ENCODE data around the gene NUBPL.
A peak's percentile ranks its signal among the peaks of the same experiment; 100 is the strongest.

NUBPL gene, protein sequence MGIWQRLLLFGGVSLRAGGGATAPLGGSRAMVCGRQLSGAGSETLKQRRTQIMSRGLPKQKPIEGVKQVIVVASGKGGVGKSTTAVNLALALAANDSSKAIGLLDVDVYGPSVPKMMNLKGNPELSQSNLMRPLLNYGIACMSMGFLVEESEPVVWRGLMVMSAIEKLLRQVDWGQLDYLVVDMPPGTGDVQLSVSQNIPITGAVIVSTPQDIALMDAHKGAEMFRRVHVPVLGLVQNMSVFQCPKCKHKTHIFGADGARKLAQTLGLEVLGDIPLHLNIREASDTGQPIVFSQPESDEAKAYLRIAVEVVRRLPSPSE

DNA sequence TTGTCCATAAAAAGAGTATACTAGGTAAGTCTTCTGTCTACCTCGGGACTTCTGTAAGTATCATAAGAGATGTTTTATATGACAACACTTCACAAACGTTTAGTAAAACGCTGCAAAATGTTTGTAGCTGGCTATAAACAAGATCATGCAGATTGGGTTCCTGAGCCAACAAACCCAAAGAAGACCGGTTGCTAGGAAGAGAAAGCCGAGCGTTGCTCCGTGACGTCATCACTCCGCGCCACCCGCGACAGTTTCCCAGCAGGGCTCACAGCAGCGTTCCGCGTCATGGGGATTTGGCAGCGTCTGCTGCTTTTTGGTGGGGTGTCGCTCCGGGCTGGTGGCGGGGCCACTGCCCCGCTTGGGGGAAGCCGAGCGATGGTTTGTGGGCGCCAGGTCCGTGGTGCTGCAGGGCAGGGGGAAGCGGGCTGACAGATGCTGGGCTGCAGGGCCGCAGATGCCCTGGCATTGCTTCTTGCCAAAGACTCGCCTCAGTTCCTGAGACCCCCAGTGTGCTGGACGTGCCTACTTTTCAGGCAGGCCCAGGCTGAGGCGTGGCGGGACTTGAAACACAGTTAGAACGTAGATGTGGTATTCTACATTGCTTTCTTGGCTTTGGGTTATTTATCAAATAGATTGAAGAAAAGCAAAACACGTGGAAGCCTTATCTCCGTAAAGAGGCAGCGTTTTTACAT, at the start of gene NUBPL:
NUBPL (plus strand) TSS at position 250 of the 692 bp plus-strand sequence; CDS start at position 286, 36 bp downstream.
- TF ChIP-seq, protein P1, sequence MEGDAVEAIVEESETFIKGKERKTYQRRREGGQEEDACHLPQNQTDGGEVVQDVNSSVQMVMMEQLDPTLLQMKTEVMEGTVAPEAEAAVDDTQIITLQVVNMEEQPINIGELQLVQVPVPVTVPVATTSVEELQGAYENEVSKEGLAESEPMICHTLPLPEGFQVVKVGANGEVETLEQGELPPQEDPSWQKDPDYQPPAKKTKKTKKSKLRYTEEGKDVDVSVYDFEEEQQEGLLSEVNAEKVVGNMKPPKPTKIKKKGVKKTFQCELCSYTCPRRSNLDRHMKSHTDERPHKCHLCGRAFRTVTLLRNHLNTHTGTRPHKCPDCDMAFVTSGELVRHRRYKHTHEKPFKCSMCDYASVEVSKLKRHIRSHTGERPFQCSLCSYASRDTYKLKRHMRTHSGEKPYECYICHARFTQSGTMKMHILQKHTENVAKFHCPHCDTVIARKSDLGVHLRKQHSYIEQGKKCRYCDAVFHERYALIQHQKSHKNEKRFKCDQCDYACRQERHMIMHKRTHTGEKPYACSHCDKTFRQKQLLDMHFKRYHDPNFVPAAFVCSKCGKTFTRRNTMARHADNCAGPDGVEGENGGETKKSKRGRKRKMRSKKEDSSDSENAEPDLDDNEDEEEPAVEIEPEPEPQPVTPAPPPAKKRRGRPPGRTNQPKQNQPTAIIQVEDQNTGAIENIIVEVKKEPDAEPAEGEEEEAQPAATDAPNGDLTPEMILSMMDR (IDR thresholded peaks at IDR 0.05; ENCODE audit: low read depth, low read length) = no peak
- peak within 1 kb of the TSS; percentile 82 for H3K4me3 ChIP-seq (ENCODE audit: low read depth, low read length)

DNA sequence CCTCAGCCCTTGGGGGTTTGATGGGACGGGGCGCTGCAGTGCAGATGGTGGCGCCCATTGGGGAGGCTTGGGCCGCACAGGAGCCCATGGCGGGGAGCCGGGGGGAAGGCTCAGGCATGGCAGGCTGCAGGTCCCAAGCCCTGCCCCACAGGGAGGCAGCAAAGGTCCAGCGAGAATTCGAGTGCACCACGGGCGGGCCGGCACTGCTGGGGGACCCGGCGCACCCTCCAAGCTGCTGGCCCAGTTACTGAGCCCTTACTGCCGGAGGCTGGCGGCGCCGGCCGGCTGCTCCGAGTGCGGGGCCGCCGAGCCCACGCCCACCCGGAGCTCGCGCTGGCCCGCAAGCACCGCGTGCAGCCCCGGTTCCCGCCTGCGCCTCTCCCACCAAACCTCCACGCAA, 34.1 kb upstream of the NUBPL start:
- TF ChIP-seq, protein P1 (IDR thresholded peaks at IDR 0.05; ENCODE audit: low read depth, low read length) = no peak
- no peak overlapping the region for H3K4me3 ChIP-seq (ENCODE audit: low read depth, low read length)

DNA sequence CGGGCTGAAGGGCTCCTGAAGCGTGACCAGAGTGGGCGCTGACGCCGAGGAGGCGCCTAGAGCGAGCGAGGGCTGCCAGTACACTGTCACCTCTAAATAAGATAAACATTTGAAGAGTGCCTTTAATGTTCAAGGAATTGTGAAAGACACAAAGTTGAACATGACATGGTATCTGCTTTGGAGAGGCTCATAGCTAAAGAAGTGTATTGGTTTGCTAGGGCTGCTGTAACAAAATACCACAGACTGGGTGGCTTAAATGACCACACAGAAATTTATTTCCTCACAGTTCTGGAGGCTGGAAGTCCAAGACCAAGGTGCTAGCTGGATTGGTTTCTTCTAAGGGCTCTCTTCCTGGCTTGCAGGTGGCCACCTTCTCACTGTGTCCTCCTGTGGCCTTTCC, 33.7 kb upstream of the NUBPL start:
- TF ChIP-seq, protein P1 (IDR thresholded peaks at IDR 0.05; ENCODE audit: low read depth, low read length) = no peak
- H3K4me3 ChIP-seq (ENCODE audit: low read depth, low read length) = no peak overlapping the region

DNA sequence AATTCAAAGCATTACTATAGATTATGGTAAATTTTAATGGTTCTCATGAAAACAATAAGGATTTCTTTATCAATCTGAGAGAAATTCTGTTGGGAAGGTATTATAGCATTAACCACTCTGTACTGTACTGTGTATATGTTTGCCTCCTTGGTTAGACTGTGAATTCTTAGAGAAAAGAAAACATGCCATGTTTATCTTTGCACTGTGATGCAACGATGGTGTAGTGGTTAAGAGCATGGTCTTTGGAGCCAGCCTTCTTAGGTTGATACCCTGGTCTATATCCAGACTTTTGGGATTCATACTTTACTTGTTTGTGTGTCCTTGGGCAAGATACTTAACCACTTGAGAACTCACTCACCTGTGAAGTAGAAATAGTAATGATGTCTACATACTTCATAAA, 32.2 kb upstream of the NUBPL start:
- H3K4me3 ChIP-seq (ENCODE audit: low read depth, low read length) = no peak overlapping the region
- TF ChIP-seq, protein P1 (IDR thresholded peaks at IDR 0.05; ENCODE audit: low read depth, low read length) = no peak

DNA sequence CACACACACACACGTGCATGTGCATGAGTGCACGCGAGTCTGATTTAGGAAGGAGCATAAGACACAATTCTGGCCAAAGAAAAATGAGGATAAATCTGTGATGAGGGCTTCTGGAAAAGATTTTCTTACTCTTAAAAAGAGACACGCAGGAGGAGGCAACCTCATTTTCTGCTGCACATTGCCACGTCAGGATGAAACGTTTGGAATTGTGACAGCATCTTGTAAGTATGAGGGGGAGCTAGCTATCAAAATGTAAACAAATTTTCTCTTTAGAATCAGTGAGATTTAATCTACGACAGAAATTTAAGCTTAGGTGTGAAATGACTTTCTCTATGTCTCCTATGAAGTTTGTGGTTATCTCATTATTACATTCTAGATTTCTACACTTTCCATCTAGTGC, 31.1 kb upstream of the NUBPL start:
- TF ChIP-seq, protein P1 (IDR thresholded peaks at IDR 0.05; ENCODE audit: low read depth, low read length) = no peak
- no peak overlapping the region for H3K4me3 ChIP-seq (ENCODE audit: low read depth, low read length)

DNA sequence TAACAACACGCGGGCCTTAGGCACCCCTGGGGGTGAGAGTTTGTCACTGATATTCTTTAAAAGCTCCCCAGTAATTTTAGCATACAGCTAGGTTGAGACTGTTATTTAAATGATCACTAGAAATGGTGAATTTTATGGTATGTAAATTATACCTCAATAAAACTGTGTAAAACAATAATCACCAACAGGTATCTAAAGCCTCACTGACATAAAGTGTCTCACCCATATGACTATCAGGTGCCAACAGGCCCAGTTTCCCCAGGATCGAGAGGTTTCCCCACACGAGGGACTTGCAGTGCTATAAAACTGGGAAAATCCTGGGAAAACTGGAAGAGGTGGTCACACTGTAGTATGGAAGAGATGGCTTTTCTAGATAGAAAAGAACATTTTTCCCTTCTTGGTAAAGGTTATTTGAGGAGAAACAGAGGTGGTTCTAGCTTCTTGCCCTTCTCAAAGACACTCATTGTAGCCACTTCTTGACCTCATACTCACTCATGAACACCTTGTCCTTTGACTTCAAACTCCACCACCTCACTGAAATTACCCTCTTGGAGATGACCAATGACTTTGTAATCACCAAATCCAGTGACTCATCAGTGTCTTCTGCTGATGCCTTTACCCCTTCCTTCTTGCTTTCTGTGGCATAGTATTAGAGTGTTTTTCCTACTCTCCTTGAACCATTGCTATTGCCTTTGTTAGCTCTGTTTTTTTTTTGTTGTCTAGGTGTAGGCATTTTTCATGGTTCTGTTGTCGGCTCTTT, 24.8 kb upstream of the NUBPL start:
- TF ChIP-seq, protein P1 (IDR thresholded peaks at IDR 0.05; ENCODE audit: low read depth, low read length) = no peak

More for the DNA sequence above, 24.8 kb upstream of the NUBPL start:
- H3K4me3 ChIP-seq (ENCODE audit: low read depth, low read length) = no peak overlapping the region
